ENCODE results near the gene PRMT1. TPM values are rescaled to one million over a fixed set of nuclear protein-coding genes. Genes with fewer than 3 reads are reported as not detected.
A peak's percentile ranks its signal among the peaks of the same experiment; 100 is the strongest.

Gene PRMT1
- total RNA-seq, 1 experiment from 2014 or later, result 505 TPM

DNA sequence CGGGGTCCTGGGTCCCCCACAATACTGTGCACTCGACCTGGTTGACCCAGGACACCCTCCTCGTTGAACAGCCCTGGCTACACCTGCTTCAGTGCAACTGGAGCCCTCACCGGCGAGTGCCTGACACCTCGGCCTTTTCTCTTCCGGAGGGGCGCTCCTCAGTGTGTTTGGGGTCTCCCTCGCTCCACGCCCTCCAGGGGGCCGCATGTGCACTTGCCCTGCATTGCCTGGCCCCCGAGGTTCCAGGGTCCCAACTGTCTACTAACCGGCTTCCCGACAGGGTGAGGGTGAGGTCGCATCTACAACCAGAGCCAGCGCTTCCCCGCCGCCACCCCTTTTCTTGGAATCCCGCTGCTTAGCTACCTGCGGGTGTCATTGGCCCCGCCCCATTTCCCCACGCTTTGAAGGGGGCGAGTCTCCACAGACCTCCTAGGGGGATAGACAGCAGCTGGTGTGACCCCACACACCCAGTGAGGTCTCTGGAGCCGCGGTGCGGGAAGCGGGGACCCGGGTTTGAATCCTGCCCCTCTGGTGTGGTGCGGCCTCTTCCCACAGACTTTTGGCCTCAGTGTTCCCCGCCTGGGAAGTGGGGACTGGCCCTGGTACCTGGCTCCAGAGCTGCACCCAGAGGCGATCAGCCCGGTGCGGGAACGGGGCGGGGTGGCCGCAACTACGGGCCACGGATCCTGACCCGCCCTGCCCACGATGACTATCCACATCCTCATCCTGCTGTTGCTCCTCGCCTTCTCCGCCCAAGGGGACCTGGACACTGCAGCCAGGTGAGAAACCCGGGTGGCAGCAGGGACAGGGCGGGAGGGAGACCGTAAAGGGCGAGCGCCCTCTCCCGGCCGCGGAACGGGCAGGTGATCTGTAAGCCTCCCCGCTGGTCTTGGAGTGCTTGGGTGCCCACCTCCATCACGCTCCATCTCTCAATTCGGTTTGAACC lies 12.3 kb downstream of the PRMT1 start, which contains the start of gene ADM5:
Gene ADM5 (plus strand): TSS at position 462 of the 946 bp plus-strand sequence. CDS start 244 bp downstream, at position 706.
- Histone ChIP-seq H3K9ac (ENCODE audit: extremely low read depth, insufficient read length, low read length) (peak within 1 kb of the TSS; percentile 83), H3T11ph (ENCODE audit: low read length) (no peak within 1 kb of the TSS), H4K5ac (ENCODE audit: insufficient read length, low read depth, low read length) (no peak within 1 kb of the TSS), H4K8ac (replicated peaks; ENCODE audit: insufficient read length, low read depth, low read length) (no peak within 1 kb of the TSS), H3K4ac (ENCODE audit: low read depth, low read length) (no peak within 1 kb of the TSS), H4K20me1 (ENCODE audit: control insufficient read depth, insufficient read depth, insufficient read length) (no peaks in the 10 kb centered on the region), H2AFZ (ENCODE audit: low read length) (no peak within 1 kb of the TSS), H2BK5ac (ENCODE audit: insufficient read length, low read length) (no peak within 1 kb of the TSS), H3K27me3 (ENCODE audit: insufficient read depth, low read length) (no peaks in the 10 kb centered on the region), H4K91ac (ENCODE audit: insufficient read length, low read depth, low read length) (no peak within 1 kb of the TSS), H2BK120ac (ENCODE audit: low read depth, low read length, poor library complexity, severe bottlenecking) (no peak within 1 kb of the TSS), H3K79me1 (ENCODE audit: insufficient read depth, low read depth, low read length, poor library complexity, severe bottlenecking) (no peaks in the 10 kb centered on the region), H2BK12ac (ENCODE audit: insufficient read length, low read depth, low read length) (no peak within 1 kb of the TSS), H2BK20ac (ENCODE audit: low read depth, low read length, poor library complexity, severe bottlenecking) (no peak within 1 kb of the TSS), H3K23ac (ENCODE audit: insufficient read length, low read depth, low read length) (no peak within 1 kb of the TSS), H3K79me2 (ENCODE audit: insufficient read depth, low read length) (no peaks in the 10 kb centered on the region), H3K56ac (ENCODE audit: insufficient read length, low read depth, low read length) (no peak within 1 kb of the TSS), H3K23me2 (ENCODE audit: insufficient read length, low read depth, low read length, poor library complexity, severe bottlenecking) (peaks cover 19% of the 10 kb centered on the region), H3K4me1 (ENCODE audit: insufficient read depth, low read length) (peaks cover 10% of the 10 kb centered on the region; the same call in 1 of the 2 replicates), H3K18ac (ENCODE audit: insufficient read length, low read depth, low read length) (no peak within 1 kb of the TSS), H2AK5ac (ENCODE audit: insufficient read length, low read length) (no peak within 1 kb of the TSS), H3K27ac (ENCODE audit: insufficient read length, low read depth, low read length) (no peak within 1 kb of the TSS), H3K14ac (ENCODE audit: insufficient read depth, low read length) (peak within 1 kb of the TSS; percentile 56), H3K9me3 (ENCODE audit: control insufficient read depth, low read depth, low read length) (no peaks in the 10 kb centered on the region), H2BK15ac (ENCODE audit: low read depth, low read length) (no peak within 1 kb of the TSS), H3K4me2 (ENCODE audit: insufficient read depth, insufficient read length, low read length) (peak within 1 kb of the TSS; percentile 98)
- peaks cover 26 to 55% (median 47%) of the 10 kb centered on the region in 3 experiments for H3K36me3 Mint-ChIP-seq (ENCODE audit: insufficient read depth in 1 of 3, low read depth in 3 of 3)
- DNase-seq, result peak; percentile 82
- TF ChIP-seq, protein P1, sequence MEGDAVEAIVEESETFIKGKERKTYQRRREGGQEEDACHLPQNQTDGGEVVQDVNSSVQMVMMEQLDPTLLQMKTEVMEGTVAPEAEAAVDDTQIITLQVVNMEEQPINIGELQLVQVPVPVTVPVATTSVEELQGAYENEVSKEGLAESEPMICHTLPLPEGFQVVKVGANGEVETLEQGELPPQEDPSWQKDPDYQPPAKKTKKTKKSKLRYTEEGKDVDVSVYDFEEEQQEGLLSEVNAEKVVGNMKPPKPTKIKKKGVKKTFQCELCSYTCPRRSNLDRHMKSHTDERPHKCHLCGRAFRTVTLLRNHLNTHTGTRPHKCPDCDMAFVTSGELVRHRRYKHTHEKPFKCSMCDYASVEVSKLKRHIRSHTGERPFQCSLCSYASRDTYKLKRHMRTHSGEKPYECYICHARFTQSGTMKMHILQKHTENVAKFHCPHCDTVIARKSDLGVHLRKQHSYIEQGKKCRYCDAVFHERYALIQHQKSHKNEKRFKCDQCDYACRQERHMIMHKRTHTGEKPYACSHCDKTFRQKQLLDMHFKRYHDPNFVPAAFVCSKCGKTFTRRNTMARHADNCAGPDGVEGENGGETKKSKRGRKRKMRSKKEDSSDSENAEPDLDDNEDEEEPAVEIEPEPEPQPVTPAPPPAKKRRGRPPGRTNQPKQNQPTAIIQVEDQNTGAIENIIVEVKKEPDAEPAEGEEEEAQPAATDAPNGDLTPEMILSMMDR (conservative IDR thresholded peaks at IDR 0.05), result peak; percentile 75
- H3K9me3 Mint-ChIP-seq, result peaks cover 0 to 3% of the 10 kb centered on the region in 2 experiments; a peak in 2 of 5 replicates
- peaks cover 26 to 52% of the 10 kb centered on the region in 2 experiments for H3K4me1 Mint-ChIP-seq
- H3K27me3 Mint-ChIP-seq (ENCODE audit: low read depth), result no peaks in the 10 kb centered on the region; the same call in 1 of the 2 replicates
- peak within 1 kb of the TSS; percentile 92 to 97 (median 97) for H3K27ac Mint-ChIP-seq
- H3K4me3 Mint-ChIP-seq, result peak within 1 kb of the TSS; percentile 83 to 98
- WGBS (ENCODE audit: extremely low coverage, insufficient read length, low lambda C conversion rate), result no CpG with 5 or more reads among the region's 54 CpGs

All from H9 (cell line).